ENCODE measurements around the gene EXT2.

EXT2 gene

GRCh38 chr11:44237156-44237555 is 141.7 kb downstream of the EXT2 start:
- Histone ChIP-seq H2AFZ (ENCODE audit: low read depth, low read length) (no peak overlapping the region), H3K9me3 (ENCODE audit: insufficient read depth, low read length) (no peaks in the 10 kb centered on the region), H3K27ac (ENCODE audit: low read length) (no peak overlapping the region), H3K79me2 (ENCODE audit: low read length) (no peaks in the 10 kb centered on the region), H3K4me1 (ENCODE audit: low read length) (no peaks in the 10 kb centered on the region), H3K36me3 (replicated peaks; ENCODE audit: low read depth, low read length) (peaks cover 8% of the 10 kb centered on the region), H3K4me3 (ENCODE audit: low read length) (no peak overlapping the region), H3K9ac (ENCODE audit: low read length) (no peak overlapping the region), H3K4me2 (ENCODE audit: low read length) (no peak overlapping the region), H4K20me1 (ENCODE audit: insufficient read depth, low read length) (no peaks in the 10 kb centered on the region; the same call in 1 of the 2 replicates), H3K27me3 (ENCODE audit: low read depth, low read length) (no peaks in the 10 kb centered on the region)
- TF ChIP-seq EZH2phosphoT487 (IDR thresholded peaks at IDR 0.05; ENCODE audit: low read depth) (no peak), CTCF (IDR thresholded peaks at IDR 0.05; ENCODE audit: low read depth, low read length) (no peak)

- TF ChIP-seq EZH2phosphoT487 (IDR thresholded peaks at IDR 0.05; ENCODE audit: low read depth) = no peak
- TF ChIP-seq CTCF (IDR thresholded peaks at IDR 0.05; ENCODE audit: low read depth, low read length) = no peak
- Histone ChIP-seq H3K9me3 (ENCODE audit: insufficient read depth, low read length) (no peaks in the 10 kb centered on the region), H3K27me3 (ENCODE audit: low read depth, low read length) (no peaks in the 10 kb centered on the region), H3K4me1 (ENCODE audit: low read length) (peaks cover 17% of the 10 kb centered on the region), H3K27ac (ENCODE audit: low read length) (no peak overlapping the region), H3K36me3 (replicated peaks; ENCODE audit: low read depth, low read length) (peaks cover 15% of the 10 kb centered on the region), H3K4me2 (ENCODE audit: low read length) (no peak overlapping the region), H3K9ac (ENCODE audit: low read length) (no peak overlapping the region), H2AFZ (ENCODE audit: low read depth, low read length) (no peak overlapping the region), H4K20me1 (ENCODE audit: insufficient read depth, low read length) (no peaks in the 10 kb centered on the region; the same call in 1 of the 2 replicates), H3K79me2 (ENCODE audit: low read length) (no peaks in the 10 kb centered on the region), H3K4me3 (ENCODE audit: low read length) (no peak overlapping the region)
Measured at GRCh38 chr11:44241851-44242250, 146.4 kb downstream of the EXT2 start.

- peaks cover 12% of the 10 kb centered on the region for H3K36me3 ChIP-seq (replicated peaks; ENCODE audit: low read depth, low read length)
- no peak overlapping the region for H3K27ac ChIP-seq (ENCODE audit: low read length)
- no peaks in the 10 kb centered on the region; the same call in 1 of the 2 replicates for H4K20me1 ChIP-seq (ENCODE audit: insufficient read depth, low read length)
- H3K4me1 ChIP-seq (ENCODE audit: low read length) = peaks cover 17% of the 10 kb centered on the region
- no peaks in the 10 kb centered on the region for H3K27me3 ChIP-seq (ENCODE audit: low read depth, low read length)
- TF ChIP-seq EZH2phosphoT487 (IDR thresholded peaks at IDR 0.05; ENCODE audit: low read depth) (no peak), CTCF (IDR thresholded peaks at IDR 0.05; ENCODE audit: low read depth, low read length) (no peak)
- no peak overlapping the region for H3K4me3 ChIP-seq (ENCODE audit: low read length)
- no peak overlapping the region for H3K4me2 ChIP-seq (ENCODE audit: low read length)
- no peak overlapping the region for H3K9ac ChIP-seq (ENCODE audit: low read length)
- no peak overlapping the region for H2AFZ ChIP-seq (ENCODE audit: low read depth, low read length)
- no peaks in the 10 kb centered on the region for H3K79me2 ChIP-seq (ENCODE audit: low read length)
- H3K9me3 ChIP-seq (ENCODE audit: insufficient read depth, low read length) = no peaks in the 10 kb centered on the region
Measured at GRCh38 chr11:44243086-44243485, 147.6 kb downstream of the EXT2 start.

GRCh38 chr11:44243595-44244343 is 148.3 kb downstream of the EXT2 start:
- Histone ChIP-seq H3K79me2 (ENCODE audit: low read length) (no peaks in the 10 kb centered on the region), H3K27ac (ENCODE audit: low read length) (no peak overlapping the region), H3K4me3 (ENCODE audit: low read length) (no peak overlapping the region), H3K4me1 (ENCODE audit: low read length) (peaks cover 17% of the 10 kb centered on the region), H3K4me2 (ENCODE audit: low read length) (no peak overlapping the region), H3K27me3 (ENCODE audit: low read depth, low read length) (no peaks in the 10 kb centered on the region), H4K20me1 (ENCODE audit: insufficient read depth, low read length) (no peaks in the 10 kb centered on the region; the same call in 1 of the 2 replicates), H3K9me3 (ENCODE audit: insufficient read depth, low read length) (no peaks in the 10 kb centered on the region), H2AFZ (ENCODE audit: low read depth, low read length) (no peak overlapping the region), H3K36me3 (replicated peaks; ENCODE audit: low read depth, low read length) (peaks cover 12% of the 10 kb centered on the region), H3K9ac (ENCODE audit: low read length) (no peak overlapping the region)
- TF ChIP-seq CTCF (IDR thresholded peaks at IDR 0.05; ENCODE audit: low read depth, low read length) (no peak), EZH2phosphoT487 (IDR thresholded peaks at IDR 0.05; ENCODE audit: low read depth) (no peak)

Measured in OCI-LY3 (cell line).